Erythroblast (primary cell): ENCODE results near the gene MYEF2.

ENCODE experiments used
- GATA1 ChIP-seq: IDR thresholded peaks from 2 replicates; pipeline ENCODE4 v1.6.1; 2011; ENCODE audit warnings: low read depth, mild to moderate bottlenecking, control low read depth, low read length, moderate library complexity
- POLR2A ChIP-seq: IDR thresholded peaks from 2 replicates; pipeline ENCODE4 v1.6.1; 2011; ENCODE audit warnings: mild to moderate bottlenecking, low read length

- no peak for TF ChIP-seq GATA1
- no peak for TF ChIP-seq POLR2A
These were observed 76.6 kb downstream of the MYEF2 start for GRCh38 chr15:48101376-48101961.
